Left kidney (tissue), 2 donors: ENCODE measurements around the gene PRKG1. TPM values are rescaled to one million over a fixed set of nuclear protein-coding genes. Genes with fewer than 3 reads are reported as not detected.
"Not testable (repeated sequence)": the region's sequence is repeated elsewhere in the genome, so short reads cannot be mapped to it uniquely, and the experiment has no call there.

Source experiments
- DNase-seq: peaks from one replicate; pipeline ENCODE4 v3.0.0-alpha.2; 2013
- polyA plus RNA-seq: library from polyadenylated mRNA; unstranded; fragments of 120-200 nt; gene quantifications from one replicate; pipeline ENCODE4 v1.2.1, GENCODE V29; 2013; ENCODE audit not compliant: insufficient read length

Gene PRKG1
- polyA plus RNA-seq, 1 donor = 14.9 TPM

DNA sequence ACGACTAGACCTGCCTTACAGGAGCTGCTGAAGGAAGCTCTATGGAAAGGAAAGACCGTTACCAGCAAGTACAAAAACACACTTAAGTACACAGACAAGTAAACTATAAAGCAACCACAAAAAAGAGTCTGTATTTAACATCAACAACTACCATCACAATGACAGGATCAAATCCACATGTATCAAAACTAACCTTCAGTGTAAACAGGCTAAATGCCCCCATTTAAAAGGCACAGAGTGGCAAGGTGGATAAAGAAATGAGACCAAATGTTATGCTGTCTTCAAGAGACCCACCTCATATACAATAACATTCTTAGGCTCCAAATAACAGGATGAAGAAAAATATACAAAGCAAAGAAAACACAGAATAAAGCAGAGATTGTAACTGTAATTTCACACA, 932.8 kb downstream of the PRKG1 start:
- no peak for DNase-seq

DNA sequence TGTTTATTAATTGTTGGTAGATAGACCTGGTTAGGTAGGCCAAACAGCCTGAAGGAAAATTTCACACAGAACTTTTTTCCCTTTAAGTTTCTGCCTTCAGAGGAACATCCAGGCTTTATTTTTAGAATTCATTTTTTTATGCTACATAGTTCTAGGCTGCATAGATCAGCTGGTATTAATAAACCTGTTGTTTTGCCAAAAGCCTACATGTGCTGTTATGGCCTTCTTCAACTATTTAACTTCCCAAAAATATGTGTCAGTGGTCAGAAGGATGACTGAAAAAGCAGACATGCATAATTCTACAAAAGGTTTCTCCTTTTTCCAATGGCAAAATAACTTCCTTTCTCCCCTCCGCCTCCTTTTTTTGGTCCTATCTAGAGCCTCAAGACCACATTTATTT, 936.8 kb downstream of the PRKG1 start:
- no peak for DNase-seq

DNA sequence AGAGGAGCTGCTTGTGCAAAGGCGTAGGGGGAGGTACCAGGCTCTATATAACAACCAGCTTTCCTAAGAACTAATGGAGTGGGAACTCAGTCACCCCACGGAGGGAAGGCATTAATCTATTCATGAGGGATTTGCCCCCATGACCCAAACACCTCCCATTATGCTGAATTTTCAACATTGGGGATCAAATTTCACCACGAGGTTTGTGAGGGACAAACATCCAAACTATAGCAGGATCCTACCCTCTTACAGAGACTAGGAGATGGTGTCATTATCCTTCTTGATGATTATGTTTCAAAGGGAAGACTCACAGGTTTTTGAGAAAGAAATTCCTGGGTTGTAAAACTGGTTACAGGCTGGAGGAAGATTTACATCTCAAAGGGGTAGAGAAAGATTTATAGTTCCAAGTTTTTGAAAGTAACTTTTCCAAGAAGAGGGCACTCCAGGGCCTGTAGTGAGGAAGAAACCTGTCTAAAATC, 944.8 kb downstream of the PRKG1 start:
- DNase-seq = peak; percentile 63

DNA sequence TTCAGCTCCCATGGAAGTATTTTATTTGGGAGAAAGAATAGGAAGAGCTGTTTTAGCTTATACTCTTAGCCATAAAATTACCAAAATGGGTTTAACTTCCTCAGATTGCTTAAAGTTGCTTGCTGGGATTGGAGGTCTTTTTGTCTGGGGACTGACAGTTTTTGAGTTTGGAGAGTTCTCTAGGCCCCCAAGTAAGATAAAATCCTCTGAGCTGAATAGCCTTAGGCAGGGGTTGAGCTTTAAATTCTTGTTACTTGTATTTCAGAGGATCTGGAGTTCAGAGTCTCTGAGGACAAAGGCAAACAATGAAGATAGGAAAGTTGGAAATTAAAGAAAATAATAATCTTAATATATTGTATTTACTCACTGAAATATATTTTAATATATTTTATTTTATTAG, 945.4 kb downstream of the PRKG1 start:
- no peak for DNase-seq

DNA sequence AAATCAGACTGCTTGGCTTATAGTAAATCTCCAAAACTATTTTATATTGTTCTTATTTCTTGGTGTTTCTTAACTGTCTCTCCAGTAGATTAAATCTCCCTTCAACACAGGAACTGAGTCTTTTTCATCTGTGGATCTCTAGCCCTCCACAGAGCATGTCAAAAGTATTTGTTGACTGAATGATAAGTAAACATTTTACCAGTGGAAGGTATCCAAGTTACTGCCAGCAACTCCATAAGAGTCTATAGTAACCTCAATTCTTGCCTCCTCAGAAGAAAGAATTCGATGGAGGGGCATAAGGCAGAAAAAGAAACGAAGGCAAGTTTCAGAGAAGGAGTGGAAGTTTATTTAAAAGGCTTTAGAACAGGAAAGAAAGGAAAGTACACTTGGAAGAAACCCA, 945.9 kb downstream of the PRKG1 start:
- no peak for DNase-seq

DNA sequence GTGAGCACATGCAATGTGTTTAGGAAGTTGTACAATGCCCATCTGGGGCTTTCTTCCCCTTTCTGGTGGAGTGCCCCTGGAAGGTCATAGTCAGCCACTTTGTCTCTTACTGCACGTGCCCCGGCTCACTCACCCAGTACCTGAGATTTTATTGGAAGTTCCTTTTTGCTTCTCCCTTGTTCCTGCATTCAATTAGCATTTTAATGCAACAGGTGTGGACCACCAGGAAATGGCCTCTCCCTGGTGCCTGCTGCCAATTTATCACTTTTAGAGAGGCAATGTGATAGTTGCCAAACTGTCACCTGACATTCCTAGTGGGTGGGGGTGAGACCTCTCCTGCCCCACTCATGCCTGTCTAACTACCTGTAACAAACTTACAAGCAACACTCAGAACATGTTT, 946.4 kb downstream of the PRKG1 start:
- no peak for DNase-seq

DNA sequence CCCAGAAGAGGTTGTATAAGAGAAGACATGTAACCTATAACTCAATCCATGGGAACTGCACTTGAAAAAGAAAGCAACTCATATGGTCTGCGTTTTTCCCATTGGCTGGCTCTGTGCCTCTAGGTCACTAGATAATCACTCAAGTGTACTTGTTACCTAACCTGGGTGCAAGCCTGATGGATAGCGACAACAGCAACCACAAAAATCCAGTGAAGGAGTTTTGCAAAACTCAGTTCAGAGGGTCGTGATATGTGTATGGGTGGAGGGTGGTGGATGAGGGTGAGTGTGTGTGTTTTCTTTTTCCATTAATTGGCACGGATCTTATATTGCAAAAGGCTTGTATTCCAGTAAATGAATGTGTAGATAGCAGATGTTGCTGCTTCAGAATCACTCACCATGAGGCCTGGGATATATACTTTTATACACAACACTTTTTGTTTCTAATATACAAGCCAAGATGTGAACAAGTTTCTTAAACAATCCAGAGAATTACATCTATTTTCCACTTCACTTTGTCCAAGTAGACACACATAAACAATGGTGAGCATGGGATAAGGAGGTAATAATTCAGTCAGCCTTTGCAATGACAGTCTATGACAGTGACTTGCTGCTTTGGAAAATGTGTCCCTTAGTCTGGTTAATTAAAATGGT, 952.9 kb downstream of the PRKG1 start:
- no peak for DNase-seq

DNA sequence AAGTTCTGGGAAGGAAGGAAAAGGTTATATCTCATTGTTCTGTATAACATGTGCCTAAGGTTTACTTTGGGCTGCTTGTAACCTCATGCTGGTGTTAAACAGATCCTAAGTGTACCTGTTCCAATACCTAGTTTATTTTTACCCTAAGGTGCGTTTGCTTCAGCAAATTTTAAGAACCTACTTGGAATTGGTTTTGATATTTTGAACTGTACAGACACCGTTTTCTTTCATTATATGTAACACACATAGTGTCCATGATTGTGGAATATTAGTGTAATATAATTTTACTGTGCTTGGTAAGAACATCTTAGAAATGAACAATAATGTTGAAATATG, 954.2 kb downstream of the PRKG1 start:
- DNase-seq = no peak

DNA sequence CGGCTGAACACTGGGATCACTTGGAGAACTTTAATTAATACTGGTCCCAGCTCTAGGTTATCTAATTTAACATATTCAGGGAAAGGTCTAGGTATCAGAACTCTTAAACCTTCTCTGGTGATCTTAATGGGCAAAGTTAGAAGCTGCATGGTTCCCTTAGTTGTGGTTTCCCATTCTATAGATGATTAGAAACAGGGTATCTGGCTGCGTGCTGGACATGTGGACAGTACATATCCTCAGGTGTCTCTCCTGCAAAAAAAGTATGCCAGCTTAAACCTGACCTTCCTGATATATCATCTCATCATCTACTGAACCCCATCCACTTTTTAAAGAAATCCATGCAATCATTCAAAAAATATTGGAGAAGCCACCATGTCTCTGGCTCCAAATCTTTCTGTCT, 955.3 kb downstream of the PRKG1 start:
- DNase-seq = no peak

DNA sequence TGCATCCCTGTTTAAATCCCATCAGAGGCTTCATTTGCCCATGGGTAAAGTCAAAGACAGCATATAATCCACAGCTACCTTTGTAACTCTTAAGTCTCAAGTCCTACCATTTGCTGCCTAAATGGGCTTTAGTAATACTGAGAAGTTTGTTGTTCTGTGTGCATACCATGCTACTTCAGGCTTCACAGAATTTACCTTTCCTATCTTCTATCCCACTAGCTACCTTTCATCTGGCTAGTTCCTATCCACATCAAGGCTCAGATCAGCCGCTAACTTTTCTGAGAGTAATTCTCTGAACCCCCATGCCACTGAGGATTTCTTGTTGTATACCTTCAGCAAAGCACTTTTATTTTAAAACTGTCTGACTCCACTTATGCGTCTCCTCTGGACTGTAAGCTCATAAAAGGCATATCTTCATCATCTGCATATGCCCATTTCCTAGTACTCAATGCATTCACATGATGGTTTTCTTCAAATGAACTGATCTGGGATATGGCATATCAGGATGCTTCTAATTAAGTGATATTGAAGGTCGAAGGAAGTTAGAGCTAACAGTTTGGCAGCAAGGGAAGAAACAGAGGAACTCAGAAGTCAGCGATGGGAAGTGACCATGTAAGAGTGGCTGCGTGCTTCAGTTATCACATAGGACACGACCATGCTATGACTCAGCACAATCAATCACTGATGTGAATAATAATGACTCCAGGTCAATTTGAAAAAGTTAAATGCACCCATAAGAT, 955.9 kb downstream of the PRKG1 start:
- DNase-seq = no peak

DNA sequence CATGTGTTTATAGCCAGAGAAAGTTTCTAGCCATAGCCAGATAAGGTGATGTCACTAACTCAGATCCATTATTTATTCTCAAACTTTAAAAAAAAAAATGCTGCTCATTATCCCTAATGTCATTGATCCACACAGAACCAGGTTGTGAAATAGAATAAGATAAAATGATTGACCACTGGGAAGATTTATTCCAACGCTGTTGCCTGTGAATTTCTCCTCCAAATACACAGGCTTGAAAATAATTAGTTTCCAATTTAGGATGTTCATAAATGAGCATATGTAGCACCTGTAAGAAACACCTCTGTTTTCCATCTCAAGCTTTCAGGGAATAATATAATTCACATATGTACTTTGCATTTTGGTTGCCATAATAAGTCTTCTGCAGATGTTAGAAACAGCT, 956.7 kb downstream of the PRKG1 start:
- DNase-seq = no peak

DNA sequence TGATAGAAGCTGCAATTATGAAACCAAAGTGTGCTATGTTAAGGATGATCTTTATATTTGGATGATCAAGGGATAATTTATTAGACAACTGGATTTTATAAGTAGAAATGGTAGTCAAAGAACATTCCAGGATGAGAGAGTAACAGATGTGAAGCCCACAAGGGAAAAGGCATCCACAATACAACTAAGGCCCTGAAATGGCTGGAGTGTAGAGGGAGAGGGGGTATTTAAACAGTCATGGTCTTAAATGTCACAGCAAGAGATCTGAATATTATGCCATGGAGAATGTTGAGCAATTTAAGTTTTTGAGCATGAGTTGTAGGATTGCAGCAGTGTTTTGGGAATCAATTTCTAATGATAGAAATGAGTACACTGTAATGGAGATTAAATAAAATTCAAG, 957.5 kb downstream of the PRKG1 start:
- DNase-seq = no peak

DNA sequence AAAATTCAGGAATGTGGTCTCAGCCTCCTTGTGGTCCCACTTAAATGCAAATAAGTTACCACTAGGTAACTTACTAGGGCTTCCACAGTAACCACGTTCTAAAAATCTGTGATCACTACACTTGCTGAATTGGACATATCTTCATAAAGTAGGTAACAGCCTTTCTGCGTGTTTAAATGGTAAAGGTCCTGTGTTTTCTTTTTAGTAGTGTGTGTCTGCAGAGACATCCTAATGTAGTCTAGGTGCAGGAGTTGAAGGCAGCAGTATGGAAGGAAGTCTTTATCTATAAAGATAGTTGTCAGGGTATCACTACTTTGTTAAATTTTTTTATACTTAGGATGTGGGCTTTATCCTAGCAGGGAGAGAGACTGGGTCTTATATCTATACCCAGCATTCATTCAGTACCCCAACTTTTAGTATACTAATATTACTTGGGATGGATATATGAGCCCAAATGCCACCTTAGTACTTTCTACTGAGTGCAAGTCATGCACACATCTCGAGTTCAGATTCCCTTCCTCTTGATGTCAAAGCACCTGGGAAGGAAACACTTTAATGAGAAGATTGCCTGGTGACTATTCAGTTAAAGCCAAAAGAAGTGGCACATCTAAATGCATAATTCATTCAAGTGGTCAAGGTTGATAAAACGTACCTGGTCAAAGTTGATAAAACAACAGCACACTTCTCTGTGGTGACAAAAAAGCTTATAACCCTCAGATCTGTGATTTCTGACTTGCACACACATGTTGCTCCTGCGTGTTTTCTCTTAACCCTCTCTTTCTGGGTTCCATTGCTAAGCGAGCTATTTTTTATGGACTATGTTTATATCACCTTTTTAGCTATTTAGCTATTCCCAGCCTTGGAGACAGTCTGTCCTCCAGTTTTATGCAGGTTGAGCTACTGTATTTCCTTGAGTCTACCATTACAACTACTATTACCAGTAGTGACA, 958.7 kb downstream of the PRKG1 start:
- DNase-seq = no peak

DNA sequence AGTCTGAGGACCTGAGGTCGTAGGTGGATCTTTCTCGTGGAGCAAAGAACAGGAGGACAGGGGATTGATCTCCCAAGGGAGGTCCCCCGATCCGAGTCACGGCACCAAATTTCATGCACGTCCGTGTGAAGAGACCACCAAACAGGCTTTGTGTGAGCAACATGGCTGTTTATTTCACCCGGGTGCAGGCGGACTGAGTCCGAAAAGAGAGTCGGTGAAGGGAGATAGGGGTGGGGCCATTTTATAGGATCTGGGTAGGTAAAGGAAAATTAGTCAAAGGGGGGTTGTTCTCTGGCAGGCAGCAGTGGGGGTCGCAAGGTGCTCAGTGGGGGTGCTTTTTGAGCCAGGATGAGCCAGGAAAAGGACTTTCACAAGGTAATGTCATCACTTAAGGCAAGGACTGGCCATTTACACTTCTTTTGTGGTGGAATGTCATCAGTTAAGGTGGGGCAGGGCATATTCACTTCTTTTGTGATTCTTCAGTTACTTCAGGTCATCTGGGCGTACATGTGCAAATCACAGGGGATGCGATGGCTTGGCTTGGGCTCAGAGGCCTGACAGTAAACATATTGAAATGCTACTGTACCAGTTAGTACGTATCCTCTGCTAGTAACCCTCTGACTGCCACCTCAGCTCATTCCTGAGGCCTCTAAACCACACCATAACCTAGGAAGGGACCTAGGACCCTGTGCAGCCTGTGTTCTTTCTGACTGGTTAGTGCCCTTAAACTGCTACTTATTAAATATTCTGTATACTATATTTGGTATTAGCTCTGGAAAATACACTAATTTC, 964.9 kb downstream of the PRKG1 start:
- DNase-seq = not testable (repeated sequence)

DNA sequence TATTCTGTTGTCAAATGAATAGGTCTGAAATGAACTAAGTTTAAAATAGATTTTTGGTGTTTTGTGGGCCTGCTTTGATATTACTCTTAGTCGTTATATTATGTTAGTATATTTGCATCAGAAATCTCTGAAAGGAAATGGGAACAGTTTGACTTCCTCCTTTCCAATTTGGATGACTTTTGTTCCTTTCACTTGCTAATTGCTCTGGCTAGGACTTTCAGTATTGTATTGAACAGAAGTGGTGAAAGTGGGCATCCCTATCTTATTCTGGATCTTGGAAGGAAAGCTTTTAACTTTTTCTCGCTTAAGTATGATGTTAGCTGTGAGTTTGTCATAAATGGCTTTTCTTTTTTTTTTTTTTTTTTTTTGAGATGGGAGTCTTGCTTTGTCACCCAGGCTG, 966.2 kb downstream of the PRKG1 start:
- DNase-seq = no peak

DNA sequence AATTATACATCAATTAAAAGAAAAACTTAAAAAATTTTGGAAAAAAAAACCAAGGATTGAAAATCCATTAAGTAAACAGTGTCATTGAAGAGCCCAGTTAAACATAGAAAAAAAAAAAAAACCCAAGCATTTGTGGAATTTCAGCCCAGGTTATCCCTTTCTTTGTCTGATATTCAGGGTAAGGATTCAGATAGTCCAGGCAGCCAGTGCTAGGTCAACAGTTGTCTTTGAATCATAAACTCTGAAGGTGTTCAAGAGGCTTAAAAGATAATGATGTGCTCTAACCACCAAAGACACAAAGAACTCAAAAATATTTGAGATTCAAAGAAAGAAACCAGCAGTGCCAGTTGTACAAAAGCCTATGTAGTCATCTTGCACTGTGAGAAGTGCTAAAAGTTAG, 969.5 kb downstream of the PRKG1 start:
- DNase-seq = no peak

DNA sequence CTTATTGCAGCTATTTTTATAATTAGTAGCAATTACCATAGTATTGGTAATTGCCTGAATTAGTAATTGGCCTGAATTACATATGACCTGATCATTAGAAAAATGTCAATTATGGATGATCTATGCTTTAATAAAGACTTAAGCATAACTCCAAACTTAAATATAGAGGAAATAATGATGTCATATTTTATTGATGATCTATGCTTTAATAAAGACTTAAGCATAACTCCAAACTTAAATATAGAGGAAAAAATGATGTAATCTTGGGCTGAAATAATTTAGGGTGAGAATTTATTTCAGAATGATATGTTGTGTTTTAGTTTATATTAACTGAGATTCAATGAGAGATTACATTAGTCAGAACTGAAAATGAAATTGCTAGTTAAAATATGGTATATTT, 973.8 kb downstream of the PRKG1 start:
- DNase-seq = no peak

DNA sequence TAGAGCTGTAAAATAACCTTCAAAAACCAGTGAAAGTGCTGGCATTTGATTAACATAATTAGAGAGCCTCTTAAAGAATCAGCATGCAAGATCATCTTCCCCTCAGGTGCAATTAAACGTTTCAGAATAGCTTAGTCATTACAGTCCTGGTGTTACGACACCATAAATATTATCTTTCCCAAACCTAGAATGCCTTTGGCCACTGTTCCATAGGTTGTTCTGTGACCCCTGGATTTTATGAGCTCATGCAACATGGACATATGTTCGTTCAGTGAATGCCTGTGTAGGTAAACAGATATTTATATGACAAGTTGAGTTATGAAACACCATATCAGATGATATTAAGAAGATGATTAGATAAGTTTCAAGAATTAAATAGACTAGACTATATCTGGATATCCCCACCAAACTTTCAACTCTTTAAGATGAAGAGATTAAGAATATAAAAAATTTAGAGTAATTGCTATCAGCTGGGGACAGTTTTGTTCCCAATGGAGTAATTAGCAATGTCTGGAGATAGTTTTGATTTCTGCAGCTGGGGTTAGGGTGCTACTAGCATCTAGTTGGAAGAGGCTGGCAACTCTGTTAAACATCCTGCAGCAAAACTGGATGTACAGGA, 976.3 kb downstream of the PRKG1 start:
- DNase-seq = no peak

DNA sequence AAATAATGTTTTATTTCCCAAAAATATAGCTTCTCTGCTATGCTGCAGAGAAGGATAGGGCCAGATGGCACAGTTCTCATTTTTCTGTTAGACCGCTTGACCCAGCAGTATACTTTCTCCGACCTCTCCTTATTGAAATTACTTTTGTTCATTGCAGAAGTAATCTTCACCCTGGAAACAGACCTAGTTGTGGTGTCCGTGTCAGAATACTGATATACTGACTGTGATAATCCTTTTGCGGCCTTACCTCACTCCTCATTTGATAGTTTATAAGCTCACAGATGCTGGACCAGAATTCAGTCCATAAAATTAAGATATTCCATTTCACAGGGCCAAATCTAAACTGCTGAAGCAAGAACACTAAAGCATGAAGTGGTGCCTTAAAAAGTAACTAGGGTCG, 979.2 kb downstream of the PRKG1 start:
- no peak for DNase-seq

DNA sequence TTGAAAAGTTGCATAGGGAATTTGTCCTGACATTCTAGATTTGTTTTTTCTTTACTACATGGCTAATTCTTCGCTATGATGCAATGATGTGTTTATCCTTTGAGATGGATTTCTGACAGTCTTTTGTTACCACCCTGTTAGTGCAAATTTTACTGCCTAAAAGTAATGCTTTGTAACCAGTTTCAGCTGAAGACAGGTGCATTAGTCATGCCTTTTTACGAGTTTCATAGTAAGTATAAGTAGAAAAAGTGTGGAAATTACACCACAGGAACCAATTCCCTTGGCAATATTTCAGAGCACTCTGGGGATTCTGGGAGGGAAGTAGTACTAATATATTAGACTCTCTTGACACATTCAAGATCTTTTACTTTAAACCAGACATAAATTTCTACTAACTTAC, 982.0 kb downstream of the PRKG1 start:
- no peak for DNase-seq

DNA sequence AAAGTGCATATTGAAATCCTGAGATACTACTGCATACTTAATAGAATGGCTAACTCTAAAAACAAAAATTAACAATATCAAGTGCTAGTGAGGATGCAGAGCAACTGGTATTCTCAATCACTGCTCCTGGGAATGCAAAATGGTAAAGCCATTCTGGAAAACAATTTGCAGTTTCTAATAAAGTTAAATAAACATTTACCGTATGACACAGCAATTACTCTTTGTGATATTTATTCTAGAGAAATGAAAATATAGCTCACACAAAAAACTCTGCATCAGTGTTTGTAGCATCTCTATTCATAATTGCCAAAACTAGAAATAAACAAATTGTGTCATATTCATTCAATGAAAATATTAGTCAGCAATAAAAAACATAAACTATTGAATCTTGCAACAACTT, 984.8 kb downstream of the PRKG1 start:
- DNase-seq = no peak

DNA sequence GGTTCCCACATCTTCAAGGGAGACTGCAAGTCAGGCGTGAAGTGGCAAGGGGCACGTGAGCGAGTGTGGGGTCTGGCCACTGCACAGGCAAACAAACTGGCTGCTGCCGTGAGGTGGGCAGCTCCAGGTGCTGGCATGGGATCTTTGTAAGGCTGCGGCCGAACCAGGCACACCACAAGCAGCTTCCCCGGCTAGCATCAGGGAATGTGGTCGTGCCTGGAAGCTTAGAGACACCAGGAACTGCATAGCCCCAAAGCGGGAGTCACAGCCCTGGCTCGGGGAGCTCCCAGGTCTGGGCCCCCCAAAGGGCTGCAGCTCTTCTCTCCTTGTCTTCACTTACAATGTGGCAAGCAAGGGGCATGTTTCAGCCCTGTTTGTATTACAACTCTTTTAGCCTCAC, 988.9 kb downstream of the PRKG1 start:
- no peak for DNase-seq
